CD4-positive, alpha-beta memory T cell (primary cell): Measurements from ENCODE around the gene HAUS3. TPM values are rescaled to one million over a fixed set of nuclear protein-coding genes. Genes with fewer than 3 reads are reported as not detected.
"Not testable (repeated sequence)": the region's sequence is repeated elsewhere in the genome, so short reads cannot be mapped to it uniquely, and the experiment has no call there.

Experiments
- CTCF ChIA-PET: fragments of 350-600 bp; sonication (Branson Sonifier 250); formaldehyde crosslinking; loops from one replicate; lab custom pipeline; 2021; ENCODE audit warnings: inconsistent platforms; ENCODE audit not compliant: partially characterized antibody; lab: Charles Lee
- POLR2A ChIA-PET: fragments of 350-600 bp; sonication (Branson Sonifier 250); formaldehyde crosslinking; loops from one replicate; lab custom pipeline; 2021; ENCODE audit not compliant: partially characterized antibody; lab: Charles Lee
- DNase-seq, 5 donors: peaks; one replicate each; pipeline versions ENCODE4 v3.0.0 to v3.0.0-alpha.2; 2020 to 2022; ENCODE audit warnings: mixed read lengths in 1 of 5
- H3K27ac ChIP-seq: one replicate; pipeline ENCODE4 v1.7.0; 2013; ENCODE audit warnings: low read depth, low read length
- H3K27me3 ChIP-seq: 2 replicates; pipeline ENCODE4 v1.7.0; 2013; ENCODE audit warnings: mild to moderate bottlenecking, low read length, moderate library complexity; ENCODE audit not compliant: insufficient read depth
- H3K36me3 ChIP-seq: 2 replicates; pipeline ENCODE4 v1.7.0; 2013; ENCODE audit warnings: mild to moderate bottlenecking, low read length, moderate library complexity; ENCODE audit not compliant: insufficient read depth
- H3K4me1 ChIP-seq: 2 replicates; pipeline ENCODE4 v1.7.0; 2013; ENCODE audit warnings: mild to moderate bottlenecking, low read length, moderate library complexity; ENCODE audit not compliant: insufficient read depth
- H3K4me3 ChIP-seq, 2 donors: one replicate each; pipeline ENCODE4 v1.7.0; 2013; ENCODE audit warnings: low read length in 2 of 2, mild to moderate bottlenecking in 1 of 2
- H3K9me3 ChIP-seq, 2 donors: one replicate each; pipeline ENCODE4 v1.7.0; 2013; ENCODE audit warnings: low read length in 2 of 2, control low read depth in 1 of 2; ENCODE audit not compliant: control insufficient read depth in 1 of 2
- H3K27ac Mint-ChIP-seq, 7 donors: one replicate each; pipeline ENCODE4 v1.8.0; 2020 to 2021; ENCODE audit warnings: mixed read lengths in 7 of 7, mild to moderate bottlenecking in 6 of 7, inconsistent platforms in 3 of 7, moderate library complexity in 3 of 7
- H3K27me3 Mint-ChIP-seq, 2 donors: one replicate each; pipeline ENCODE4 v1.8.0; 2020 to 2021; ENCODE audit warnings: mixed read lengths in 2 of 2
- H3K36me3 Mint-ChIP-seq, 2 donors: one replicate each; pipeline ENCODE4 v1.8.0; 2020 to 2021; ENCODE audit warnings: mixed read lengths in 2 of 2, inconsistent platforms in 1 of 2, mild to moderate bottlenecking in 1 of 2
- H3K4me1 Mint-ChIP-seq, 4 donors: one replicate each; pipeline ENCODE4 v1.8.0; 2020 to 2021; ENCODE audit warnings: mixed read lengths in 4 of 4, mild to moderate bottlenecking in 1 of 4
- H3K4me3 Mint-ChIP-seq, 8 donors: one replicate each; pipeline ENCODE4 v1.8.0; 2020 to 2021; ENCODE audit warnings: mixed read lengths in 8 of 8, mild to moderate bottlenecking in 7 of 8, moderate library complexity in 6 of 8, inconsistent platforms in 3 of 8
- H3K9me3 Mint-ChIP-seq, 8 donors: one replicate each; pipeline ENCODE4 v1.8.0; 2020 to 2021; ENCODE audit warnings: mixed read lengths in 8 of 8, mild to moderate bottlenecking in 5 of 8, inconsistent platforms in 3 of 8, moderate library complexity in 1 of 8
- intact Hi-C: fragments of 100-400 bp; cut with micrococcal nuclease; formaldehyde crosslinking; loops from one replicate; pipeline ENCODE4 v1.15.1; 2023
- polyA plus RNA-seq, 2 donors: library from polyadenylated mRNA; unstranded; fragments of 300-500 nt; fragmentation: Illumina TruSeq; gene quantifications; one replicate each; pipeline ENCODE4 v1.2.3, GENCODE V29; 2021
- total RNA-seq, 2 experiments: library from RNA; stranded (reverse); gene quantifications; one replicate each; pipeline ENCODE4 v1.2.3, GENCODE V29; 2021

HAUS3 gene
- total and polyA plus RNA-seq, 4 experiments from 2014 or later: 24.8 to 43.9 (median 37.5) TPM

GRCh38 chr4:2275546-2276251 lies 33.8 kb upstream of the HAUS3 start:
- Mint-ChIP-seq H3K9me3 (no peaks in the 10 kb centered on the region), H3K27me3 (no peaks in the 10 kb centered on the region), H3K27ac (no peak overlapping the region), H3K36me3 (peaks cover 6 to 7% of the 10 kb centered on the region in 2 donors), H3K4me1 (peaks cover 4 to 8% (median 7%) of the 10 kb centered on the region in 4 donors), H3K4me3 (no peak overlapping the region)
- CTCF ChIA-PET: interaction anchor here (1.1 kb wide), 1 partner anchor 138 kb away, joined by 4 read pairs; no protein-coding TSS in a partner anchor
- H3K4me1 ChIP-seq: peaks cover 2% of the 10 kb centered on the region
- no peak for DNase-seq
- POLR2A ChIA-PET: interaction anchor here (0.8 kb wide), 1 partner anchor 14 kb away, joined by 3 read pairs; the partner anchor contains the start of gene MXD4
- H3K27ac ChIP-seq: no peak overlapping the region
- no peaks in the 10 kb centered on the region for H3K27me3 ChIP-seq
- intact Hi-C loops: no loop called here
- no peak overlapping the region for H3K4me3 ChIP-seq
- H3K36me3 ChIP-seq: no peaks in the 10 kb centered on the region
- no peaks in the 10 kb centered on the region for H3K9me3 ChIP-seq

GRCh38 chr4:2275044-2275397 lies 33.1 kb upstream of the HAUS3 start:
- H3K27ac ChIP-seq, H3K4me1 Mint-ChIP-seq, H3K4me3 ChIP-seq, CTCF ChIA-PET, H3K27me3 Mint-ChIP-seq, H3K9me3 ChIP-seq, H3K4me1 ChIP-seq, H3K36me3 ChIP-seq, POLR2A ChIA-PET, DNase-seq, intact Hi-C loops, H3K9me3 Mint-ChIP-seq, H3K36me3 Mint-ChIP-seq, H3K27me3 ChIP-seq, H3K27ac Mint-ChIP-seq, H3K4me3 Mint-ChIP-seq: not testable (repeated sequence)

- DNase-seq: no peak
- no peaks in the 10 kb centered on the region for H3K9me3 Mint-ChIP-seq
- no peaks in the 10 kb centered on the region for H3K4me1 ChIP-seq
- H3K4me1 Mint-ChIP-seq: peaks cover under 1 to 4% (median 3%) of the 10 kb centered on the region in 4 donors
- intact Hi-C loops: no loop called here
- H3K27ac ChIP-seq: no peak overlapping the region
- peak overlapping the region in 2 of 7 donors; percentile 8 to 47 for H3K27ac Mint-ChIP-seq
- no peak overlapping the region for H3K4me3 ChIP-seq
- H3K36me3 Mint-ChIP-seq: peaks cover 10% of the 10 kb centered on the region in 2 donors
- H3K9me3 ChIP-seq: no peaks in the 10 kb centered on the region
- ChIA-PET CTCF (no interaction called here), POLR2A (no interaction called here)
- H3K27me3 ChIP-seq: no peaks in the 10 kb centered on the region
- no peak overlapping the region for H3K4me3 Mint-ChIP-seq
- no peaks in the 10 kb centered on the region for H3K27me3 Mint-ChIP-seq
- H3K36me3 ChIP-seq: no peaks in the 10 kb centered on the region
Measured at GRCh38 chr4:2274320-2275043, 32.6 kb upstream of the HAUS3 start.

- DNase-seq: no peak
- Histone ChIP-seq H3K4me1 (no peaks in the 10 kb centered on the region), H3K4me3 (no peak overlapping the region), H3K36me3 (no peaks in the 10 kb centered on the region), H3K9me3 (no peaks in the 10 kb centered on the region), H3K27me3 (no peaks in the 10 kb centered on the region), H3K27ac (no peak overlapping the region)
- CTCF ChIA-PET: no interaction called here
- no peak overlapping the region for H3K27ac Mint-ChIP-seq
- H3K27me3 Mint-ChIP-seq: no peaks in the 10 kb centered on the region
- no peaks in the 10 kb centered on the region for H3K9me3 Mint-ChIP-seq
- POLR2A ChIA-PET: interaction anchor here (1.2 kb wide), 1 partner anchor 11 kb away, joined by 4 read pairs; the partner anchor contains the start of gene MXD4
- peaks cover 10 to 11% of the 10 kb centered on the region in 2 donors for H3K36me3 Mint-ChIP-seq
- intact Hi-C loops: no loop called here
- H3K4me3 Mint-ChIP-seq: no peak overlapping the region
- peaks cover 0 to 4% (median 3%) of the 10 kb centered on the region in 4 donors for H3K4me1 Mint-ChIP-seq
Measured at GRCh38 chr4:2273657-2274319, 31.9 kb upstream of the HAUS3 start.

- POLR2A ChIA-PET: interaction anchor here (1.2 kb wide), 1 partner anchor 11 kb away, joined by 4 read pairs; the partner anchor contains the start of gene MXD4
Measured at GRCh38 chr4:2273221-2273620, 31.3 kb upstream of the HAUS3 start.

GRCh38 chr4:2272828-2273120 lies 30.9 kb upstream of the HAUS3 start:
- Mint-ChIP-seq H3K36me3 (peaks cover 10 to 11% of the 10 kb centered on the region in 2 donors), H3K27ac (no peak overlapping the region), H3K27me3 (no peaks in the 10 kb centered on the region), H3K9me3 (no peaks in the 10 kb centered on the region), H3K4me3 (no peak overlapping the region), H3K4me1 (peaks cover 0 to 4% (median 3%) of the 10 kb centered on the region in 4 donors)
- DNase-seq: no peak
- H3K36me3 ChIP-seq: no peaks in the 10 kb centered on the region
- POLR2A ChIA-PET: interaction anchor here (1.2 kb wide), 1 partner anchor 10 kb away, joined by 4 read pairs; the partner anchor contains the start of gene MXD4
- no peak overlapping the region for H3K4me3 ChIP-seq
- CTCF ChIA-PET: no interaction called here
- no peak overlapping the region for H3K27ac ChIP-seq
- no peaks in the 10 kb centered on the region for H3K9me3 ChIP-seq
- intact Hi-C loops: no loop called here
- no peaks in the 10 kb centered on the region for H3K27me3 ChIP-seq
- no peaks in the 10 kb centered on the region for H3K4me1 ChIP-seq

More at GRCh38 chr4:2273221-2273620, 31.3 kb upstream of the HAUS3 start:
- Histone ChIP-seq H3K36me3 (no peaks in the 10 kb centered on the region), H3K9me3 (no peaks in the 10 kb centered on the region), H3K4me3 (no peak overlapping the region), H3K27me3 (no peaks in the 10 kb centered on the region), H3K4me1 (no peaks in the 10 kb centered on the region), H3K27ac (no peak overlapping the region)
- no peaks in the 10 kb centered on the region for H3K9me3 Mint-ChIP-seq
- peaks cover 10 to 11% of the 10 kb centered on the region in 2 donors for H3K36me3 Mint-ChIP-seq
- no peak overlapping the region for H3K4me3 Mint-ChIP-seq
- H3K4me1 Mint-ChIP-seq: peaks cover 0 to 4% (median 3%) of the 10 kb centered on the region in 4 donors
- intact Hi-C loops: no loop called here
- CTCF ChIA-PET: no interaction called here
- no peak overlapping the region for H3K27ac Mint-ChIP-seq
- DNase-seq: no peak
- no peaks in the 10 kb centered on the region for H3K27me3 Mint-ChIP-seq
